ENCODE data around the gene NOTO. TPM values are rescaled to one million over a fixed set of nuclear protein-coding genes. Genes with fewer than 3 reads are reported as not detected.

NOTO gene
- total RNA-seq, 1 donor from 2014 or later, result not detected

GRCh38 chr2:73175663-73176204 lies 26.6 kb upstream of the NOTO start:
- DNase-seq (peak; percentile 61), ATAC-seq (ENCODE audit: low read depth) (peak; percentile 38)
- ChIA-PET POLR2A (interaction anchor here (2.2 kb wide), 1 partner anchor 58 kb away, joined by 8 read pairs; the partner anchor contains the start of gene CCT7), CTCF (interaction anchor here (2.4 to 2.9 kb wide), 3 partner anchors 179 to 281 kb away, joined by 15 to 67 read pairs (median 41); no protein-coding TSS in a partner anchor)
- TF ChIP-seq, protein P1, sequence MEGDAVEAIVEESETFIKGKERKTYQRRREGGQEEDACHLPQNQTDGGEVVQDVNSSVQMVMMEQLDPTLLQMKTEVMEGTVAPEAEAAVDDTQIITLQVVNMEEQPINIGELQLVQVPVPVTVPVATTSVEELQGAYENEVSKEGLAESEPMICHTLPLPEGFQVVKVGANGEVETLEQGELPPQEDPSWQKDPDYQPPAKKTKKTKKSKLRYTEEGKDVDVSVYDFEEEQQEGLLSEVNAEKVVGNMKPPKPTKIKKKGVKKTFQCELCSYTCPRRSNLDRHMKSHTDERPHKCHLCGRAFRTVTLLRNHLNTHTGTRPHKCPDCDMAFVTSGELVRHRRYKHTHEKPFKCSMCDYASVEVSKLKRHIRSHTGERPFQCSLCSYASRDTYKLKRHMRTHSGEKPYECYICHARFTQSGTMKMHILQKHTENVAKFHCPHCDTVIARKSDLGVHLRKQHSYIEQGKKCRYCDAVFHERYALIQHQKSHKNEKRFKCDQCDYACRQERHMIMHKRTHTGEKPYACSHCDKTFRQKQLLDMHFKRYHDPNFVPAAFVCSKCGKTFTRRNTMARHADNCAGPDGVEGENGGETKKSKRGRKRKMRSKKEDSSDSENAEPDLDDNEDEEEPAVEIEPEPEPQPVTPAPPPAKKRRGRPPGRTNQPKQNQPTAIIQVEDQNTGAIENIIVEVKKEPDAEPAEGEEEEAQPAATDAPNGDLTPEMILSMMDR (IDR thresholded peaks at IDR 0.05), result no peak
- Mint-ChIP-seq H3K9me3 (no peaks in the 10 kb centered on the region), H3K4me3 (peak overlapping the region; percentile 94), H3K27ac (no peak overlapping the region), H3K27me3 (peaks cover 43% of the 10 kb centered on the region), H3K36me3 (ENCODE audit: low read depth) (peaks cover 2% of the 10 kb centered on the region), H3K4me1 (peaks cover 15% of the 10 kb centered on the region)
- intact Hi-C loops (cut with micrococcal nuclease), result loop anchor here (1.0 to 5.0 kb wide), 3 partner anchors 59 to 1253 kb away; partner anchors contain the start of genes CCT7 and RAB11FIP5

GRCh38 chr2:73176205-73176880 lies 26.0 kb upstream of the NOTO start:
- intact Hi-C loops (cut with micrococcal nuclease), result loop anchor here (2.0 to 5.0 kb wide), 2 partner anchors 64 to 1254 kb away; partner anchors contain the start of gene RAB11FIP5
- peak; percentile 25 for DNase-seq
- TF ChIP-seq, protein P1 (IDR thresholded peaks at IDR 0.05), result no peak
- ATAC-seq (ENCODE audit: low read depth), result no peak
- POLR2A ChIA-PET, result interaction anchor here (1.0 to 2.2 kb wide), 5 partner anchors 39 to 284 kb away, joined by 3 to 8 read pairs (median 5); partner anchors contain the start of genes CCT7 and FBXO41
- Mint-ChIP-seq H3K4me1 (peaks cover 15% of the 10 kb centered on the region), H3K27ac (peak overlapping the region; percentile 46), H3K4me3 (peak overlapping the region; percentile 94), H3K27me3 (peaks cover 46% of the 10 kb centered on the region), H3K9me3 (no peaks in the 10 kb centered on the region), H3K36me3 (ENCODE audit: low read depth) (peaks cover 2% of the 10 kb centered on the region)
- CTCF ChIA-PET, result interaction anchor here (0.8 to 2.9 kb wide), 21 partner anchors 12 to 313 kb away, joined by 3 to 67 read pairs (median 6); partner anchors contain the start of genes CCT7, PRADC1, SFXN5 and SMYD5

DNA sequence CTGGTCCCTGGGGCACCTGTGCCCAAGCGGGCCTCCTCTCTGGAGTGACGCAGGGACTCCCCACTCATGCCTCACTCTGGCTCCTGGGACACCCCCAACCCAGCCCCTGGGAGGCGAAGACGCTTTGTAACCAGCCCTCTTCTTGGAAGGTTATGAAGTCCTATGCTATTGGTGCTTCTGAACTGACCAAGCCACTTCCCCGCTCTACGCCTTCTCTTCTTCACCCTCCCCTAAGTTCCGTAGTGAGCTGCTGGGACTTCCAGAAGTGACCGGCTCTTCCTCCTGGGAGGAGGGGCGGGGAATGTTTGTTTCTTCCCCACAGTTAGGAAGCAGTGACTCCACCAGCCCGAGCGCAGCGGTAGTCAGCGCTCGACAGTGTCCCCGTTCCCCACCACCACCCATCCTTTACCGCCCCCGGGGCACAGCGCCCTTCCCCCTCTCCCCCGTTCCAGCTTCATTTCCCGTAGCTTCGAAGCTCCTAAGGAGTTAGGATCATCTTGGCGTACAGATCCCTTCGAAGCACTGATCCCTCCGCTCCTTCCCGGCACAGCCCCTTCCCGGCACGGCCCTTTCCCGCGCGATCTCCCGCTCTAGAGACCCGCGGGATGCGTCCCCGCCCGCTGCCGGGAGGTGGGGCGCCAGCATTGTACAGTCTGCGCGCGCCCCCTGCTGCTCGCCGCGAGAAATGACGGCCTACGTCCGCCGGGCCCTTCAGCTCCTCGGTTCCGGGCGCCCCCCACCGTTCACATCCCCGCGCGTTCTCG lies 25.3 kb upstream of the NOTO start:
- DNase-seq (peak; percentile 87), ATAC-seq (ENCODE audit: low read depth) (peak; percentile 92)
- peaks cover 15% of the 10 kb centered on the region for H3K4me1 Mint-ChIP-seq
- TF ChIP-seq, protein P1 (IDR thresholded peaks at IDR 0.05), result peak; percentile 69
- H3K27ac Mint-ChIP-seq, result peak overlapping the region; percentile 46
- no peaks in the 10 kb centered on the region for H3K9me3 Mint-ChIP-seq
- intact Hi-C loops (cut with micrococcal nuclease), result loop anchor here (1.0 to 5.0 kb wide), 10 partner anchors 13 to 1255 kb away; partner anchors contain the start of genes RAB11FIP5 and SFXN5
- POLR2A ChIA-PET, result interaction anchor here (0.5 to 2.2 kb wide), 13 partner anchors 35 to 1377 kb away, joined by 3 to 14 read pairs (median 5); partner anchors contain the start of genes CCT7, FBXO41, LOXL3 and PRADC1
- peaks cover 43% of the 10 kb centered on the region for H3K27me3 Mint-ChIP-seq
- H3K36me3 Mint-ChIP-seq (ENCODE audit: low read depth), result peaks cover 2% of the 10 kb centered on the region
- CTCF ChIA-PET, result interaction anchor here (0.6 to 2.9 kb wide), 31 partner anchors 11 to 407 kb away, joined by 3 to 67 read pairs (median 5); partner anchors contain the start of genes CCT7, PRADC1, SFXN5 and SMYD5
- H3K4me3 Mint-ChIP-seq, result peak overlapping the region; percentile 94

- no peak overlapping the region for H3K27ac Mint-ChIP-seq
- ChIA-PET POLR2A (interaction anchor here (0.6 to 2.2 kb wide), 11 partner anchors 34 to 462 kb away, joined by 3 to 14 read pairs (median 5); partner anchors contain the start of genes CCT7, PRADC1, SFXN5 and SMYD5), CTCF (interaction anchor here (0.6 to 2.9 kb wide), 27 partner anchors 11 to 408 kb away, joined by 3 to 67 read pairs (median 6); partner anchors contain the start of genes CCT7, PRADC1, SMYD5 and SPR)
- peaks cover 2% of the 10 kb centered on the region for H3K36me3 Mint-ChIP-seq (ENCODE audit: low read depth)
- intact Hi-C loops (cut with micrococcal nuclease), result loop anchor here (1.0 to 5.0 kb wide), 10 partner anchors 13 to 1255 kb away; partner anchors contain the start of genes RAB11FIP5 and SFXN5
- H3K4me3 Mint-ChIP-seq, result peak overlapping the region; percentile 94
- DNase-seq (no peak), ATAC-seq (ENCODE audit: low read depth) (no peak)
- peaks cover 15% of the 10 kb centered on the region for H3K4me1 Mint-ChIP-seq
- H3K9me3 Mint-ChIP-seq, result no peaks in the 10 kb centered on the region
- TF ChIP-seq, protein P1 (IDR thresholded peaks at IDR 0.05), result no peak
- H3K27me3 Mint-ChIP-seq, result peaks cover 42% of the 10 kb centered on the region
Observed at GRCh38 chr2:73177645-73178255, 24.6 kb upstream of the NOTO start.
